Breast epithelium (tissue), 4 donors: ENCODE data around the gene SLC4A1AP. TPM values are rescaled to one million over a fixed set of nuclear protein-coding genes. Genes with fewer than 3 reads are reported as not detected.
A peak's percentile ranks its signal among the peaks of the same experiment; 100 is the strongest.

Experiments used
- DNase-seq, 2 donors: peaks; one replicate each; pipeline ENCODE4 v3.0.0-alpha.2; 2019; ENCODE audit warnings: low spot score in 2 of 2
- H3K27ac ChIP-seq, 2 donors: fragments of 200-600 bp; sonication (generic) in 1 of 2; one replicate each; pipeline ENCODE4 v1.5.1; 2016 to 2019; ENCODE audit warnings: mild to moderate bottlenecking in 1 of 2
- H3K27me3 ChIP-seq, 2 donors: fragments of 200-600 bp; sonication (generic) in 1 of 2; one replicate each; pipeline versions ENCODE4 v1.5.1 to v1.6.0; 2017 to 2019; ENCODE audit warnings: control low read depth in 1 of 2, mild to moderate bottlenecking in 1 of 2
- H3K36me3 ChIP-seq: fragments of 200-600 bp; one replicate; pipeline ENCODE4 v1.5.1; 2019
- H3K4me1 ChIP-seq, 2 donors: fragments of 200-600 bp; sonication (generic); one replicate each; pipeline ENCODE4 v1.5.1; 2016 to 2019; ENCODE audit warnings: control low read depth in 1 of 2
- H3K4me3 ChIP-seq, 3 donors: fragments of 200-600 bp; sonication (generic); 1 replicate in 2 of 3; 2 replicates in 1 of 3; pipeline ENCODE4 v1.5.1; 2016 to 2019; ENCODE audit warnings: mild to moderate bottlenecking in 3 of 3, moderate library complexity in 2 of 3
- H3K9me3 ChIP-seq, 2 donors: fragments of 200-600 bp; sonication (generic) in 1 of 2; one replicate each; pipeline ENCODE4 v1.5.1; 2016 to 2019; ENCODE audit warnings: control low read depth in 1 of 2
- POLR2A ChIP-seq: fragments of 450-650 bp; IDR thresholded peaks from one replicate; pipeline ENCODE4 v1.6.1; 2016; ENCODE audit warnings: antibody characterized with exemption, mild to moderate bottlenecking, moderate library complexity
- POLR2AphosphoS5 ChIP-seq, 3 donors: sonication (generic); formaldehyde crosslinking; IDR thresholded peaks; one replicate each; pipeline ENCODE4 v1.6.1; 2017; ENCODE audit warnings: antibody characterized with exemption in 3 of 3
- intact Hi-C: fragments of 100-400 bp; cut with DNase I; formaldehyde crosslinking; loops from one replicate; pipeline ENCODE4 v1.15.1; 2023; ENCODE audit warnings: low total_unique reads
- total RNA-seq, 3 donors: library from RNA; depleted of rRNA; stranded (reverse); fragments of >200 nt; gene quantifications; one replicate each; pipeline ENCODE4 v1.1.0, GENCODE V29; 2016
- TF ChIP-seq, protein P1 (sequence below), 3 donors: fragments of 450-650 bp; IDR thresholded peaks; one replicate each; pipeline ENCODE4 v1.5.1; 2016 to 2017; ENCODE audit warnings: antibody characterized with exemption in 3 of 3, mild to moderate bottlenecking in 3 of 3, moderate library complexity in 3 of 3

SLC4A1AP gene
- total RNA-seq, 3 donors from 2014 or later, result 23.3 to 27.1 (median 24.3) TPM

DNA sequence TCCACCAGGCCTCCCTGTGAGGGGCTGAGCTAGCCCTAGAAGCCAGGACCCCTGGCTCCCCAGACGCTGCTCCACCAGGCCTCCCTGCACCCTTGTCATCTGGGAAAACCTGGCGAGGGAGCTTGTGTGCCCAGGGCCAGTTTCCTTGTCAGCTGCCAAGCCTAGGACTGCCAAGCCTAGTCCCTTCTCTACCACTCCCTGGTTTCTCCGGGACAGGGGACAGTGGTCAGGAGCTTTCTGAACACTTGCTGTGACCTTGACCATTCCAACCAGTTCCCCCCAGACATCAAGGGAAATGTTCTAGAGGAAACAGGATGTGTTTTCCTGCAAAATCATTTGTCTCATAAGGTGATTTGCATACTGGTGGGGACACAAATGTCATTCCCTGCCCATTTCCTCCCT, 66.6 kb downstream of the SLC4A1AP start:
- Histone ChIP-seq H3K27me3 (no peaks in the 10 kb centered on the region), H3K4me3 (no peak overlapping the region), H3K4me1 (peaks cover 0 to 5% of the 10 kb centered on the region in 2 donors), H3K36me3 (no peaks in the 10 kb centered on the region), H3K9me3 (no peaks in the 10 kb centered on the region), H3K27ac (peak overlapping the region in 1 of 2 donors; percentile 27)
- intact Hi-C loops, result no loop called here
- no peak for DNase-seq
- TF ChIP-seq POLR2A, result no peak
- no peak for TF ChIP-seq POLR2AphosphoS5 (IDR thresholded peaks at IDR 0.05)
- TF ChIP-seq, protein P1, sequence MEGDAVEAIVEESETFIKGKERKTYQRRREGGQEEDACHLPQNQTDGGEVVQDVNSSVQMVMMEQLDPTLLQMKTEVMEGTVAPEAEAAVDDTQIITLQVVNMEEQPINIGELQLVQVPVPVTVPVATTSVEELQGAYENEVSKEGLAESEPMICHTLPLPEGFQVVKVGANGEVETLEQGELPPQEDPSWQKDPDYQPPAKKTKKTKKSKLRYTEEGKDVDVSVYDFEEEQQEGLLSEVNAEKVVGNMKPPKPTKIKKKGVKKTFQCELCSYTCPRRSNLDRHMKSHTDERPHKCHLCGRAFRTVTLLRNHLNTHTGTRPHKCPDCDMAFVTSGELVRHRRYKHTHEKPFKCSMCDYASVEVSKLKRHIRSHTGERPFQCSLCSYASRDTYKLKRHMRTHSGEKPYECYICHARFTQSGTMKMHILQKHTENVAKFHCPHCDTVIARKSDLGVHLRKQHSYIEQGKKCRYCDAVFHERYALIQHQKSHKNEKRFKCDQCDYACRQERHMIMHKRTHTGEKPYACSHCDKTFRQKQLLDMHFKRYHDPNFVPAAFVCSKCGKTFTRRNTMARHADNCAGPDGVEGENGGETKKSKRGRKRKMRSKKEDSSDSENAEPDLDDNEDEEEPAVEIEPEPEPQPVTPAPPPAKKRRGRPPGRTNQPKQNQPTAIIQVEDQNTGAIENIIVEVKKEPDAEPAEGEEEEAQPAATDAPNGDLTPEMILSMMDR (IDR thresholded peaks at IDR 0.05), result no peak

DNA sequence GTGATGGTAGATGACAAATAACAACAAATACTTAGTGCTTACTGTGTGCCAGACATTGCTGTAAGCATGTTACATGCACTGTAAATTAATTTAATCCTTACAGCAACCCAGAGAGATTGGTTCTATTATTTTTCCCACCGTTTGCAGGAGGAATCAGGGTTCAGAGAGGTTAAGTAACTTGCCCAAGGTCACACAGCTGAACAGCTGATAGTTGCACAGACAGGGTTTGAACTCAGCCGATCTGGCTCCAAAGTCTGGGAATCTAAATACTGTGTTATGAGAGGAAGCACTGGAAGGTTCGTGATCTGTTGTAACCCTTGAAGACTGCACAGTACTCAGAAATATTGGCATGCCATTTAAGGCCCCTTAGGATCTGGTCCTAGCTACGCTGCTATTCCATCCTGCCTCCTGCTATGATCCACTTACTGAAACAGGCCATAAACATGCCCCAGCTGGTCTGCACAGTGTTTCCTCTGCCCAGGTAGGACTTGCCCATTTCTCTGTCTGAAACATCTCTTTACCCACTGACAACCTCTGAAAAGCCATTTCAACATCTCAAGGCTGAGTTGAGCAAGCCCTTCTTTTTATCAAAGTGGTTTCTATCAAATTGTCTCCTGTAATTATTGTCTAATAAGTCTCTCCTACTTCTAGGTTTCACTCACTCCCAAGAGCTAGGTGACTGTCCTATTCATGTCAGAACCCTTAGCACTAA, 67.4 kb downstream of the SLC4A1AP start:
- Histone ChIP-seq H3K36me3 (no peaks in the 10 kb centered on the region), H3K27me3 (no peaks in the 10 kb centered on the region), H3K4me3 (no peak overlapping the region), H3K4me1 (peaks cover 0 to 5% of the 10 kb centered on the region in 2 donors), H3K9me3 (no peaks in the 10 kb centered on the region), H3K27ac (peak overlapping the region in 1 of 2 donors; percentile 27)
- intact Hi-C loops, result no loop called here
- no peak for TF ChIP-seq POLR2AphosphoS5 (IDR thresholded peaks at IDR 0.05)
- TF ChIP-seq, protein P1 (IDR thresholded peaks at IDR 0.05), result no peak
- no peak for DNase-seq

DNA sequence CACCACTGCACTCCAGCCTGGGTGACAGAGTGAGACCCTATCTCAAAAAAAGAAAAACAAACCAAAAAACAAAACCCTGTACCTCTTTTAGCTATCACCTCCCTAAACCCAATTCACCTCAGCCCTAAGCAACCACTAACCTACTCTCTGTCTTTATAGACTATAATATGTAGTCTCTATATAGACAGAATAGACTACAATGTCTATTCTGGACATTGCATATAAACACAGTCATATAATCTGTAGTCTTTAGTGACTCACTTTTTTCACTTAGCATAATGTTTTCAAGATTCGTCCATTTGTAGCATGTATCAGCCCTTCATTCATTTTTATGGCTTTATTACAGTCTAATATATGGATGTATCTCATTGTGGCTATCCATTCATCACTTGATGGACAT, 70.6 kb downstream of the SLC4A1AP start:
- no peak for DNase-seq
- Histone ChIP-seq H3K4me1 (peaks cover 0 to 5% of the 10 kb centered on the region in 2 donors), H3K36me3 (no peaks in the 10 kb centered on the region), H3K27me3 (no peaks in the 10 kb centered on the region), H3K9me3 (no peaks in the 10 kb centered on the region), H3K4me3 (no peak overlapping the region), H3K27ac (peak overlapping the region in 1 of 2 donors; percentile 92)
- intact Hi-C loops, result no loop called here
- no peak for TF ChIP-seq POLR2AphosphoS5 (IDR thresholded peaks at IDR 0.05)
- TF ChIP-seq POLR2A, result no peak
- TF ChIP-seq, protein P1 (IDR thresholded peaks at IDR 0.05), result no peak

DNA sequence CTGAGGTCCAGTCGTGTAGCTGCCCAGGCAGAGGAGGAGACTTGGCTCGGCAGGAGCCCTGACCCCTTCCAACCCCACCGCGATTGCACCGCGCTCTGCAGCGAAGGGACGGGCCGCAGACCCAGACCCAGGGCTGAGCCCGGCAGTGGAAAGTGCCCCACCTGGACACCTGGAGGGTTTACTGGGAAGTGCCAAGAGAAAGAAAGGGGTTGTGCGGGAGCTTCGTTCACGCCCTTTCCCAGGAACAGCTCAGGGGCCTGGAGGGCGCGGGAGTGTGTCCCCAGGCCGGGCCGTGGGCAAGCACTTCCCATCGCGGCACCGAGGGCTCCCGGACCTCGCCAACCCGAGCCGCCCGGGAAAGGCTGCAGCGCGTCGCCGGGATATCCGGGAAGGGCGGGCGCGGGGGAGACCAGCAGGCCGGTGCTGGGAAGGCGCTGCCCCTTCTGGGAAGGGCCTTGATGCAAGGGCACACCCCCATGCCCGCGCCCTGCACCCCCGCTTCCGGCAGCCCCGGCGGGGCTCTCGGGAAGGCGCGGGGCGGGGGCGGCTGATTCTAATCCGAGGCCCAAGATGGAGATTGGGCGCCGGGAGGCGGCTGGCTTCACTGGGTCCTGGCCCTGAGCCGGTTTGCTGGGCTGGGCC, 71.7 kb downstream of the SLC4A1AP start:
- Histone ChIP-seq H3K4me3 (peak overlapping the region; percentile 37 to 66 (median 57)), H3K9me3 (no peaks in the 10 kb centered on the region), H3K27ac (peak overlapping the region; percentile 89 to 92), H3K4me1 (peaks cover 0 to 5% of the 10 kb centered on the region in 2 donors), H3K36me3 (no peaks in the 10 kb centered on the region), H3K27me3 (no peaks in the 10 kb centered on the region)
- intact Hi-C loops, result no loop called here
- peak; percentile 34 for TF ChIP-seq POLR2A
- TF ChIP-seq, protein P1 (IDR thresholded peaks at IDR 0.05), result no peak
- TF ChIP-seq POLR2AphosphoS5 (IDR thresholded peaks at IDR 0.05), result peak; percentile 73 to 95 (median 94)
- peak; percentile 79 to 82 for DNase-seq
